ENCODE data around the gene SLC45A2.

DNA sequence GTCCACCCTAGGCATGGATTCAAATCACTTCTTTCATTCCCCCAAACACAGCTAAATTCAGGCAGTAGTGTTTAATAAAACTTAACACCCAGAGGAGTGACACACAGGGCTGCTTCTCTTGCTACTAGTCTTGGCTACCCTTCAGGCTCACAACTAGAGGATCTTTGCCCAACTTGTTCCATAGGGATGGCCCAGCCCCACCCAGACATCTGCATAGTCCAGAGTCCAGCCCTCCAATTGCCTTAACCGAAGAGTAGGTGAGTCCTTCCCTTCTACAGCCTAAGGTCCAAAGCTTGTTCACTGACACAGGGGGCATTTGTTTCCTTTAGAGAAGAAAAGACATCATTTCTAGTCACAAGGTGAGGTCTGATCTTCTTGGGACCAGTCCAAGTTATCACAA lies 63.5 kb downstream of the SLC45A2 start:
- TF ChIP-seq POLR2A (IDR thresholded peaks at IDR 0.05) = no peak
- no peak for TF ChIP-seq CTCF (IDR thresholded peaks at IDR 0.05)
